ENCODE measurements around the gene SOHLH2.

The SOHLH2 gene

GRCh38 chr13:36192166-36192565, 22.2 kb downstream of the SOHLH2 start:
- DNase-seq: no peak
- Histone ChIP-seq H3K27ac (ENCODE audit: insufficient read depth, low read length, poor library complexity, severe bottlenecking) (no peak overlapping the region), H3K4me3 (ENCODE audit: insufficient read depth, low read depth, low read length, poor library complexity, severe bottlenecking) (no peak overlapping the region), H3K9me3 (ENCODE audit: control insufficient read depth, low read length) (no peaks in the 10 kb centered on the region), H3K27me3 (replicated peaks; ENCODE audit: control insufficient read depth, insufficient read depth, low read length, poor library complexity, severe bottlenecking) (no peaks in the 10 kb centered on the region), H3K36me3 (ENCODE audit: control insufficient read depth, insufficient read depth, low read length) (no peaks in the 10 kb centered on the region), H3K4me1 (ENCODE audit: control insufficient read depth, insufficient read depth, low read length, poor library complexity, severe bottlenecking) (no peaks in the 10 kb centered on the region)

DNA sequence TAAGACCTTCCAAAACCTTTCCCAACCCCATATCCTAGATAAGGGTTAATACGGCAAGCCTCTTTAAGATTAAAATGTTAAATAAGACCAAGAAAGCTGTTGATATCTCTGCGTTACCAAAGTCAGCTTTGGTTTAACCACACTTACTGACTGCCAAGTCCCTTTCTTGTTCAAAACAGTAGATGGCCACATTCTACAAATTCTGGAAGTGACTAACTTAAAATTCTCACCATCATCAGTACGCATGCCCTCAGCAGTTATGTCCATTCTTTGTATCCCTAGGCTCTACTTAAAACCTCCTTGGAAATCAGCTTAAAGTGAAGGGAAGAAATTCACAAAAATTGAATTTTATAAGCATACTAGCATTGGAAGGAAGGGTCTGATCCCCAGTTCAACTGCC, 23.6 kb downstream of the SOHLH2 start:
- no peak overlapping the region for H3K27ac ChIP-seq (ENCODE audit: insufficient read depth, low read length, poor library complexity, severe bottlenecking)
- no peaks in the 10 kb centered on the region for H3K4me1 ChIP-seq (ENCODE audit: control insufficient read depth, insufficient read depth, low read length, poor library complexity, severe bottlenecking)
- H3K36me3 ChIP-seq (ENCODE audit: control insufficient read depth, insufficient read depth, low read length): no peaks in the 10 kb centered on the region
- DNase-seq: no peak
- H3K9me3 ChIP-seq (ENCODE audit: control insufficient read depth, low read length): no peaks in the 10 kb centered on the region
- H3K4me3 ChIP-seq (ENCODE audit: insufficient read depth, low read depth, low read length, poor library complexity, severe bottlenecking): no peak overlapping the region
- no peaks in the 10 kb centered on the region for H3K27me3 ChIP-seq (replicated peaks; ENCODE audit: control insufficient read depth, insufficient read depth, low read length, poor library complexity, severe bottlenecking)

- no peak overlapping the region for H3K4me3 ChIP-seq (ENCODE audit: insufficient read depth, low read depth, low read length, poor library complexity, severe bottlenecking)
- no peaks in the 10 kb centered on the region for H3K4me1 ChIP-seq (ENCODE audit: control insufficient read depth, insufficient read depth, low read length, poor library complexity, severe bottlenecking)
- no peaks in the 10 kb centered on the region for H3K9me3 ChIP-seq (ENCODE audit: control insufficient read depth, low read length)
- DNase-seq: no peak
- H3K36me3 ChIP-seq (ENCODE audit: control insufficient read depth, insufficient read depth, low read length): no peaks in the 10 kb centered on the region
- H3K27ac ChIP-seq (ENCODE audit: insufficient read depth, low read length, poor library complexity, severe bottlenecking): no peak overlapping the region
- H3K27me3 ChIP-seq (replicated peaks; ENCODE audit: control insufficient read depth, insufficient read depth, low read length, poor library complexity, severe bottlenecking): no peaks in the 10 kb centered on the region
These were observed 25.9 kb downstream of the SOHLH2 start for GRCh38 chr13:36188441-36188840.

DNA sequence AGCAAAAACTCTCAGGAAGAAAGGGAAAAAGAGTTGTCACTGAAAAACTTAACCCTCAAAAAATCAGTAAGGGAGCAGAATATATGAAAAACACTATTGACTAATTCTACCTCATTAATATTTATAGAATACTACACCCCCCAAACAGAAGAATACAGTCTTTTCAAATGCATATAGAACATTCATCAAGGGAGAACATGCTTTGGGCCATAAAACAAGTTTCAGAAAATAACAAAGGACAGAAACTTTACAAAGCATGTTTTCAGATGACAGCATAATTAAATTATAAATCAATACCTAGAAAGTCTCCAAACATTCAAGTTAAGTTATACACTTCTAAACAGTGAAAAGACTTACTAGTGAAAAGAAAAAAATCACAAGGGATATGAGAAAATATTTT, 30.5 kb downstream of the SOHLH2 start:
- Histone ChIP-seq H3K4me3 (ENCODE audit: insufficient read depth, low read depth, low read length, poor library complexity, severe bottlenecking) (no peak overlapping the region), H3K27ac (ENCODE audit: insufficient read depth, low read length, poor library complexity, severe bottlenecking) (no peak overlapping the region), H3K36me3 (ENCODE audit: control insufficient read depth, insufficient read depth, low read length) (no peaks in the 10 kb centered on the region), H3K4me1 (ENCODE audit: control insufficient read depth, insufficient read depth, low read length, poor library complexity, severe bottlenecking) (no peaks in the 10 kb centered on the region), H3K9me3 (ENCODE audit: control insufficient read depth, low read length) (no peaks in the 10 kb centered on the region), H3K27me3 (replicated peaks; ENCODE audit: control insufficient read depth, insufficient read depth, low read length, poor library complexity, severe bottlenecking) (no peaks in the 10 kb centered on the region)
- no peak for DNase-seq

DNA sequence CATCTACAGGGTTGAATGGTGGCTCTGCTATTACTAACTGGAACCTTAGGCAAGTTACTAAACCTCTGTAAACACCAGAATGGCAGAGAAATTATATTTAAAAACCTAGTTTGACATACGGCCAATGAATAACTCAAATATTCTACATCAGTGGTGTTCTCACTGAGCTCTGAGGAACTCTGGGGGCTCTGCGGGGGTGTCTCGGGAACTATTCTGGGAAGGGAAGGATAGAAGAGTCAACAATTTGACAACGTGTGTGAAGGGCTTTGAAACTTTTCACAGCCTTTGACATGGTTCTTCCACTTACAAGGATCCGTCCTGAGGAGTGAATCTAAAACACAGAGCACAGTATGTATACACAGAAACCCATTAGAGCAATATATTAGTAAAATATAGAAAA, 38.7 kb downstream of the SOHLH2 start:
- H3K4me1 ChIP-seq (ENCODE audit: control insufficient read depth, insufficient read depth, low read length, poor library complexity, severe bottlenecking): no peaks in the 10 kb centered on the region
- H3K4me3 ChIP-seq (ENCODE audit: insufficient read depth, low read depth, low read length, poor library complexity, severe bottlenecking): no peak overlapping the region
- H3K9me3 ChIP-seq (ENCODE audit: control insufficient read depth, low read length): no peaks in the 10 kb centered on the region
- no peak overlapping the region for H3K27ac ChIP-seq (ENCODE audit: insufficient read depth, low read length, poor library complexity, severe bottlenecking)
- DNase-seq: no peak
- no peaks in the 10 kb centered on the region for H3K27me3 ChIP-seq (replicated peaks; ENCODE audit: control insufficient read depth, insufficient read depth, low read length, poor library complexity, severe bottlenecking)
- H3K36me3 ChIP-seq (ENCODE audit: control insufficient read depth, insufficient read depth, low read length): no peaks in the 10 kb centered on the region

DNA sequence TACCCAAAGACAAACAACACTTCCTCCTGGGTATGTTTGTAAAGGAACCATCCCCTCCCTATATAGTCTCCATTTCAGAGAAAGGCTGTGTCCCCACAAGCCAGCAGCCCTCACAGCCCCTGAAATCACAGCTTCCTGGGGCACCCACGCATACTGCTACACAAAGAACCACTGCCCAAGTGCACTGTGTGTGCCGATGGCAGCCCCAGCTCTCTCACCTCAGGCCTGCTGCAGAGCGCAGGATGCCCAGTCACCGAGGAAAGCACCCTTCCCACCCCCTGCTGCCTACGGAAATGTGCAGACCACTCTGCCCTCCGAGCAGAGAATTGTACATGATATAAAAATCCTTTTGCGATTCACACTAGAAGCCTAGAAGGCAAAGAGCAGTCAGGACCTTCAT, 39.4 kb downstream of the SOHLH2 start:
- H3K27me3 ChIP-seq (replicated peaks; ENCODE audit: control insufficient read depth, insufficient read depth, low read length, poor library complexity, severe bottlenecking): no peaks in the 10 kb centered on the region
- no peaks in the 10 kb centered on the region for H3K36me3 ChIP-seq (ENCODE audit: control insufficient read depth, insufficient read depth, low read length)
- no peaks in the 10 kb centered on the region for H3K9me3 ChIP-seq (ENCODE audit: control insufficient read depth, low read length)
- no peak for DNase-seq
- H3K4me1 ChIP-seq (ENCODE audit: control insufficient read depth, insufficient read depth, low read length, poor library complexity, severe bottlenecking): no peaks in the 10 kb centered on the region
- no peak overlapping the region for H3K27ac ChIP-seq (ENCODE audit: insufficient read depth, low read length, poor library complexity, severe bottlenecking)
- no peak overlapping the region for H3K4me3 ChIP-seq (ENCODE audit: insufficient read depth, low read depth, low read length, poor library complexity, severe bottlenecking)

GRCh38 chr13:36173571-36174322, 40.6 kb downstream of the SOHLH2 start:
- Histone ChIP-seq H3K4me1 (ENCODE audit: control insufficient read depth, insufficient read depth, low read length, poor library complexity, severe bottlenecking) (no peaks in the 10 kb centered on the region), H3K9me3 (ENCODE audit: control insufficient read depth, low read length) (no peaks in the 10 kb centered on the region), H3K4me3 (ENCODE audit: insufficient read depth, low read depth, low read length, poor library complexity, severe bottlenecking) (no peak overlapping the region), H3K27ac (ENCODE audit: insufficient read depth, low read length, poor library complexity, severe bottlenecking) (no peak overlapping the region), H3K36me3 (ENCODE audit: control insufficient read depth, insufficient read depth, low read length) (no peaks in the 10 kb centered on the region), H3K27me3 (replicated peaks; ENCODE audit: control insufficient read depth, insufficient read depth, low read length, poor library complexity, severe bottlenecking) (no peaks in the 10 kb centered on the region)
- DNase-seq: no peak

- no peak overlapping the region for H3K4me3 ChIP-seq (ENCODE audit: insufficient read depth, low read depth, low read length, poor library complexity, severe bottlenecking)
- H3K9me3 ChIP-seq (ENCODE audit: control insufficient read depth, low read length): no peaks in the 10 kb centered on the region
- no peaks in the 10 kb centered on the region for H3K27me3 ChIP-seq (replicated peaks; ENCODE audit: control insufficient read depth, insufficient read depth, low read length, poor library complexity, severe bottlenecking)
- H3K36me3 ChIP-seq (ENCODE audit: control insufficient read depth, insufficient read depth, low read length): no peaks in the 10 kb centered on the region
- H3K4me1 ChIP-seq (ENCODE audit: control insufficient read depth, insufficient read depth, low read length, poor library complexity, severe bottlenecking): no peaks in the 10 kb centered on the region
- DNase-seq: no peak
- no peak overlapping the region for H3K27ac ChIP-seq (ENCODE audit: insufficient read depth, low read length, poor library complexity, severe bottlenecking)
These were observed 48.3 kb downstream of the SOHLH2 start for GRCh38 chr13:36166046-36166445.

- Histone ChIP-seq H3K27ac (ENCODE audit: insufficient read depth, low read length, poor library complexity, severe bottlenecking) (no peak overlapping the region), H3K9me3 (ENCODE audit: control insufficient read depth, low read length) (no peaks in the 10 kb centered on the region), H3K36me3 (ENCODE audit: control insufficient read depth, insufficient read depth, low read length) (no peaks in the 10 kb centered on the region), H3K4me1 (ENCODE audit: control insufficient read depth, insufficient read depth, low read length, poor library complexity, severe bottlenecking) (no peaks in the 10 kb centered on the region), H3K27me3 (replicated peaks; ENCODE audit: control insufficient read depth, insufficient read depth, low read length, poor library complexity, severe bottlenecking) (no peaks in the 10 kb centered on the region), H3K4me3 (ENCODE audit: insufficient read depth, low read depth, low read length, poor library complexity, severe bottlenecking) (no peak overlapping the region)
- DNase-seq: no peak
These were observed 50.5 kb downstream of the SOHLH2 start for GRCh38 chr13:36163809-36164308.

GRCh38 chr13:36163286-36163685, 51.1 kb downstream of the SOHLH2 start:
- H3K36me3 ChIP-seq (ENCODE audit: control insufficient read depth, insufficient read depth, low read length): no peaks in the 10 kb centered on the region
- DNase-seq: no peak
- no peak overlapping the region for H3K27ac ChIP-seq (ENCODE audit: insufficient read depth, low read length, poor library complexity, severe bottlenecking)
- H3K4me1 ChIP-seq (ENCODE audit: control insufficient read depth, insufficient read depth, low read length, poor library complexity, severe bottlenecking): no peaks in the 10 kb centered on the region
- no peaks in the 10 kb centered on the region for H3K27me3 ChIP-seq (replicated peaks; ENCODE audit: control insufficient read depth, insufficient read depth, low read length, poor library complexity, severe bottlenecking)
- H3K9me3 ChIP-seq (ENCODE audit: control insufficient read depth, low read length): no peaks in the 10 kb centered on the region
- H3K4me3 ChIP-seq (ENCODE audit: insufficient read depth, low read depth, low read length, poor library complexity, severe bottlenecking): no peak overlapping the region
